ENCODE measurements around the gene ARPC4. TPM values are rescaled to one million over a fixed set of nuclear protein-coding genes. Genes with fewer than 3 reads are reported as not detected.

Gene ARPC4
- total and polyA plus RNA-seq, 8 donors = 45.5 to 180 (median 123) TPM

- Histone ChIP-seq H3K4me3 (no peak overlapping the region), H3K27me3 (no peaks in the 10 kb centered on the region), H3K27ac (no peak overlapping the region), H3K9me3 (no peaks in the 10 kb centered on the region), H3K4me1 (peaks cover under 1 to 8% (median 5%) of the 10 kb centered on the region in 4 donors), H3K36me3 (peaks cover 7 to 60% (median 37%) of the 10 kb centered on the region in 4 donors)
- TF ChIP-seq CTCF (IDR thresholded peaks at IDR 0.05) (no peak), POLR2A (IDR thresholded peaks at IDR 0.05) (no peak), EP300 (IDR thresholded peaks at IDR 0.05) (no peak), POLR2AphosphoS5 (IDR thresholded peaks at IDR 0.05) (no peak)
- intact Hi-C loops (cut with DNase I; ENCODE audit: low total_unique reads) = no loop called here
- no peak for DNase-seq
- 91 to 95% (median 94%) methylated on average over 9 of the region's 9 CpGs for WGBS, 5 donors
Observed at GRCh38 chr3:9815986-9816385, 23.1 kb downstream of the ARPC4 start.

GRCh38 chr3:9817436-9817835, 24.6 kb downstream of the ARPC4 start:
- WGBS, 5 donors = 89 to 94% (median 91%) methylated on average over 2 to 6 of the region's 6 CpGs
- Histone ChIP-seq H3K27me3 (no peaks in the 10 kb centered on the region), H3K9me3 (no peaks in the 10 kb centered on the region), H3K36me3 (peaks cover 7 to 64% (median 37%) of the 10 kb centered on the region in 4 donors), H3K27ac (no peak overlapping the region), H3K4me3 (no peak overlapping the region), H3K4me1 (no peaks in the 10 kb centered on the region)
- no peak for DNase-seq
- intact Hi-C loops (cut with DNase I; ENCODE audit: low total_unique reads) = no loop called here
- no peak for TF ChIP-seq POLR2A (IDR thresholded peaks at IDR 0.05)
- TF ChIP-seq CTCF (IDR thresholded peaks at IDR 0.05) = no peak
- TF ChIP-seq EP300 (IDR thresholded peaks at IDR 0.05) = no peak
- no peak for TF ChIP-seq POLR2AphosphoS5 (IDR thresholded peaks at IDR 0.05)

- Histone ChIP-seq H3K27ac (no peak overlapping the region), H3K36me3 (peaks cover 0 to 54% (median 25%) of the 10 kb centered on the region in 4 donors), H3K9me3 (no peaks in the 10 kb centered on the region), H3K27me3 (no peaks in the 10 kb centered on the region), H3K4me3 (no peak overlapping the region), H3K4me1 (no peaks in the 10 kb centered on the region)
- 81 to 98% (median 92%) methylated on average over 6 to 7 of the region's 7 CpGs for WGBS, 5 donors
- TF ChIP-seq POLR2A (IDR thresholded peaks at IDR 0.05) = no peak
- no peak for TF ChIP-seq CTCF (IDR thresholded peaks at IDR 0.05)
- no peak for TF ChIP-seq POLR2AphosphoS5 (IDR thresholded peaks at IDR 0.05)
- TF ChIP-seq EP300 (IDR thresholded peaks at IDR 0.05) = no peak
- DNase-seq = no peak
- intact Hi-C loops (cut with DNase I; ENCODE audit: low total_unique reads) = no loop called here
Observed at GRCh38 chr3:9818666-9819335, 25.9 kb downstream of the ARPC4 start.

DNA sequence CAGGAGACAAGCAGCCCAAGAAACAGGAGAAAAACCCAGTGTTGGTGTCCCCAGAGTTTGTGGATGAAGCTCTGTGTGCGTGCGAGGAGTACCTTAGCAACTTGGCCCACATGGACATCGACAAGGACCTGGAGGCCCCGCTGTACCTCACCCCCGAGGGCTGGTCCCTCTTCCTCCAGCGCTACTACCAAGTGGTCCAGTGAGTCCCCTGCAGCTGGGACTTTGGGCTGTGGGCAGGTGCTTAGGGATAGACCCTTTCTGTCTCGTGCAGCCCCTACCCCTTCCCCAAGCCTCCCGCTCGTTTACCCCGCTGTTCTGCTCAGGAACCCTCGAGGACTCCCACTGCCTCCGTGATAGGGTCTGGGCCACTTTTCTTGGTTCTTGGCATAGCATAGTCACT, 27.7 kb downstream of the ARPC4 start:
- 87 to 95% (median 89%) methylated on average over 10 to 12 of the region's 12 CpGs for WGBS, 5 donors
- no peak overlapping the region for H3K4me3 ChIP-seq
- peaks cover 0 to 2% (median 0%) of the 10 kb centered on the region in 4 donors for H3K4me1 ChIP-seq
- H3K9me3 ChIP-seq = no peaks in the 10 kb centered on the region
- H3K27ac ChIP-seq = no peak overlapping the region
- DNase-seq = no peak
- TF ChIP-seq POLR2AphosphoS5 (IDR thresholded peaks at IDR 0.05) = no peak
- no peak for TF ChIP-seq POLR2A (IDR thresholded peaks at IDR 0.05)
- TF ChIP-seq EP300 (IDR thresholded peaks at IDR 0.05) = no peak
- no peak for TF ChIP-seq CTCF (IDR thresholded peaks at IDR 0.05)
- intact Hi-C loops (cut with DNase I; ENCODE audit: low total_unique reads) = no loop called here
- H3K36me3 ChIP-seq = peaks cover 0 to 44% (median 17%) of the 10 kb centered on the region in 4 donors
- H3K27me3 ChIP-seq = no peaks in the 10 kb centered on the region
